Fibroblast of gingiva (primary cell): ENCODE data around the gene NR2F1.
"Not testable (repeated sequence)": the region's sequence is repeated elsewhere in the genome, so short reads cannot be mapped to it uniquely, and the experiment has no call there.

Experiments
- DNase-seq: peaks from one replicate; pipeline ENCODE4 v3.0.0-alpha.2; 2011; ENCODE audit warnings: low read depth

NR2F1 gene

DNA sequence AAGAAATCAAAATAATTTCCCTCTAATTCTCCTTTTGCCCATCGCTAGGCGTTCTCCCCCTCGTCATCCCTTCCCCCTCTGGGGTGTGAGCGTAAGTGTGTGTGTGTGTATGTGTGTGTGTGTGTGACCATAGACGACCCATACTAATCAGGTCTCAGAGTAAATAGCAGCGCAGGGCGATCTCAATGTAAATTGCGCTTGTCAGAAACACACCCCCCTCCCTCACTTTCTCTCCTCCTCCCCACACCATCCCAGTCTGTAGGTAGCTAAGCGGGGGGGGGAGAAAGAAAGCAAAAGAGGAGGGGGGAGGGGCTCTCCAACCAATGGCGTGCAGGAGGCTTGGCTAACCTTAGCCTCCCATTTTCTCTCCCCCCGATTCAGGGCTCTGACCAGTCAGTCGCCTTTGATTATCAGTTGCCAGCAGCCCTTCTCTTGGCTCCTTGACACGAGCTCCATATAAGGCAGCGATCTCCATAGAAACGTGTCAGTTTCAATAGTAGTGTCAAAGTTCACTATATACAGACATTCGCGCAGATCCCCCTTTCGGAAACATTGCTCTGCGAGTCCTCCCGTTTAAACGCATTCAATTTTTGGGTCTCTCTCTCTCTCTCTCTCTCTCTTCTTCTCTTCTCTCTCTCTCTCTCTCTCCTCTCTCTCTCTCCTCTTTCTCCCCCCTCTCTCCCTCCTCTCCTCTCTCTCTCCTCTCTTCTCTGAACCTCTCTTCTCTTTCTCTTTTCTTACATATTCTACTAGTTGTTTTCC lies at the start of gene NR2F1:
Gene NR2F1, plus strand, starts transcription at position 546 of the 762 bp plus-strand sequence. CDS start 1,802 bp downstream, outside the sequence.
- peak; percentile 100 for DNase-seq

DNA sequence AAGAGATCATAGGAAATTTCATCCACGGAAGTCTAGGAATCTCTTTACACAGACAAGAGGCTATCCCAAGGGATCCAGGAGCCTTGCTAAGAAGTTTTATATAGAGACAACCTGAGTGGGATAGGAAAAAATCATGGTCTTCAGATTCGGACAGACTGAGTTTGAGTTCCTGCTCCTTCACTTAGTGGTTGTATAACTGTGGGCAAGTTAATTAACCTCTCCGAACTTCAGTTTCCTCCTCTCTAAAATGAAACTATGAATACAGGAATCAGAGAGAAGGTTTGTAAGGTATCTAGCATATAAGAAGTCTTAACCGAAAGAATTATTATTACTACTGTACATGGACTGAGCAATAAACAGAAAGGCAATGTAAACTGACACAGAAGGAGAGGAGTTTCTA lies 37.1 kb upstream of the NR2F1 start:
- no peak for DNase-seq

DNA sequence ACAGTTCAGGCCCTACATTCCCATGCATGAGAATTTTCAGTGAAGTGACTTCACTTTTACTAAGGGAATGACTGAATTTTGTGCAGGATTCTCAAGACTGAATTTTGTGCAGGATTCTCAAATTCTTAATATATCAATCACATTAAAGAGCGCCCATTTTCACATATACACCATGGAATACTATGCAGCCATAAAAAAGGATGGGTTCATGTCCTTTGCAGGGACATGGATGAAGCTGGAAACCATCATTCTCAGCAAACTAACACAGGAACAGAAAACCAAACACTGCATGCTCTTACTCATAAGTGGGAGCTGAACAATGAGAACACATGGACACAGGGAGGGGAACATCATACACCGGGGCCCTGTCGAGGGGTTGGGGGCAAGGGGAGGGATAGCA lies 33.4 kb upstream of the NR2F1 start:
- DNase-seq: not testable (repeated sequence)

DNA sequence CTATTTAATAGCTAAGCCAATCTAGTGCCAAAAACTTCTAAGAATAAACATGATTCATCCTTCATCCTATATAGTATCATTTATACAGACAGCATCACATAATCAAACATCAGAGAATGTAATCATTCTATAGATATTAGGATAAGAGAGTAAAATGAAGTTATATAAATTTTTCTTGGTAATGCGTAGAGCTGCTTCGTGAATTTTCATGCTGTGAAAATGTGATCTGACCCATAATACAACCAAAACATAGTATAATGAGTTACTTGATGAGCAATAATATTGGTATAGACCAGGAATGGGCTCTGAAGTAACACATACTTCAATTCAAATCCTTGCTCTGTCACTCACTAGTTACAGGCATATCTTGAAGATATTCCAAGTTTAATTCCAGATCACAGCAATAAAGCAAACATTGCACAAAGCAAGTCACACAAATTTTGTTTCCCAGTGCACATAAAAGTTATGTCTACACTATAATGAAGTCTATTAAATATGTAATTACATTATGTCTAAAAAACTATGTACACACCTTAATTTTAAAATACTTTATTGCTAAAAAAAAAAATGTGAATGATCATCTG lies 25.9 kb upstream of the NR2F1 start:
- DNase-seq: no peak

DNA sequence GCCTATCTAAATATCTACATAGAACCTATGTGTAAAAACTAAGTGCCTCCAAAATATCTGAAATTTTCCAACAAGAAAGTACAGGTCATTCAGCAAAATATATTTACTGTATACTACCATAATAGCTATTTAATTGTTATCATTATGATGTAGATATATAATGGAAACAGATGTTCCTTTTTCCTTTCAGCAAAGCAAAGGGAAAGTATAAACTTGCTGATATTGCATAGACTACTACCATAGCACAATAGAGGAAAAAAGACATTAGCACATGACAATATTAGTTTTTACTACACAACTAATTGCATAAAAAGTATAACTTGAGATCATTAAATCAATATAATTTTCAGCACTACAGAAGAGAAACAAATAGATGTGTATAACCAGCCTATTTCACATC lies 16.9 kb upstream of the NR2F1 start:
- DNase-seq: no peak

DNA sequence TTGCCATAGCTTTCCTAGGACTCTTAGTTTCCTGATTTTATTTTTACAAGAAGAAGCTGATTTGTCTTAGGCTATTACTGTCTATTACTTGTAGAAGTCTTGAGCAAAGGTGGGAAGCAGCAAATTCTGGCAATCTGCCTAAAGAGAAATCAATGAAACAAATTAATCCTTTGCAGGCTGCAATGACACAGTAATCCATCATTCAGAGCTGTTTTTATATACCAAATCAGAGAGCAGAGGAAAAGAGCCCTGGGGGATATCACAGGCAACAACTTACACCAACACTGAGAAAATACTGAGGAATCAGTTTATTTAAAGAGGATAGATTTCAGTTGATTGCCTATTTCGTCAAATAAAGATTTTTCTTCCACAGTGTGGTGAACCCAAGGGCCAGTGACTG lies 15.6 kb upstream of the NR2F1 start:
- DNase-seq: no peak

DNA sequence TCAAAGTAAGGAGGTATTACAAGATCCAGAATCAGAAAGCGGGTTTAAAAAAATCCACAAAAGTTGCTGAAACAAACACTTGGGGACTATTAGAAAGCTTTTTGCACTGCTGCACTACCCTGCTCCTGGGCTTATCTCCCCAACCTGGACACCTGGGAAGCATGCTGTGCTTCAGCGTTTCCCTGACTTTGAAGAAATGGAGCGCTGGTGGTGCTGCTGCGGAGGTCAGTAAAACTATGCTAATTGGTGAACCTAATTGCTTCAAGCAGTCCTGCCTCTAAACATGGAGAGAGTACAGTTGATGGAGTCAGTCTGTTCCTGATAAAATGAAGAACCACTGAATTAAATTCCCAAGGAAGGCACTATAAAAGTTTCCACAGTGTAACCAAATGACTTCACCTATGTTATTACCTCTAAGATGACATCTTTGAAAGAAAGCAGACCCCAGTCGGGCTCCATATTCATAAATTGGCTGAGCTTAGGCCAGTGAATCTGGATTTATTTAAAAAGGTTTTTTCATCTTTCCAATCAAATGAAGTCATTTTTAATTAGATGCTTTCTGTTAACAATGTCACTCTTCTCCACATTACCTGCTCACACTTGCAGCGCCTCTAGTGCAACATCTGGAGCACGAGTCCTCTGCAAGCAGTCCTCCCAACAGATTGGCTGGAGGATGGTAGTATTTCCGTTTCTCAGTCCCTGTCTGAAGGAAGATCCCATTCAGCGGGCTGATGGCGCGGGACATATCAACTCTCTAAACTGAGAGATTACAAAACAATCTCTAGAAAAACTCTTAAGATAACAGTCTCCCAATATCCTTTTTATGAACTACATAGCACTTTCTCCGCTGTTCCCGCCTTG lies 13.5 kb upstream of the NR2F1 start:
- DNase-seq: no peak

DNA sequence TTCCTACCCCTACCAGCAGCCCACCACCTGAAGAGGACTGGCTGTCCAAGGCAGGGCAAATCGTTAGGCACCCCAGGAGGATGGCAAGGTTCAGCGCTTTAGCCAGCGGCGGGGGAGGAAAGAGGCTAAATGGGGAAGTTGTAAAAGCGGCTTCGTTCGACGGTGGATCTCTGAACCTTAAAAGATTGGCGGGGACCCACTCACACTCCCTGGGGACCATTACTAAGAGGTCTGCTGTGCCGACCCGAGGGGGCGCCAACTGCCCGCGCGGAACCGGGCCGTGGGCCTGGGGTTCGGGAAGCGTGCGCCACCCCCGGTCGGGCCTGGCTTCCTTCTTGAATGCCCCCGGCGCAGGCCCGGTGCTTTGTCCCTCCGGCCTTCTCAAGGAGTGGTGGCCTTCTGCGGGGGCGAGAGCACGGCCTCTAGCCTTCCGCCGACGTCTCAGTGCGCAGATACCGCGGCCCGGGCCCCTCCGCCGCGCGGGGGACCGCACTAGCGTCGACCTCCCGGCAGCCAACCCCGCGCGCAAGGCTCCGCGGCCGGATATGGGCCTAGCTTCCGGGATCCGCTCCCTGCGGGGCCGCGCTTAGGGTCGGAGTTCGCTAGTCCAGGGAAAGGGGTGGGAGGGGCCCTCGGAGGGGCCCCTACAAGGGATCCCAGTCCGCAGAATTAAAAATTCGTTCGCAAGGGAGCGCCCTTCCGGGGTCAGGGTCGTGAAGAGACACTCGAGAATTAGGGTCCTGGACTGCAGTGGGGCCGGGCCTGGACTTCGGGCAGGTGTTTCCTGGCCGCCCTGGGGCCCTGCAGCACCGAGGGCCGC lies 12.5 kb upstream of the NR2F1 start:
- no peak for DNase-seq

DNA sequence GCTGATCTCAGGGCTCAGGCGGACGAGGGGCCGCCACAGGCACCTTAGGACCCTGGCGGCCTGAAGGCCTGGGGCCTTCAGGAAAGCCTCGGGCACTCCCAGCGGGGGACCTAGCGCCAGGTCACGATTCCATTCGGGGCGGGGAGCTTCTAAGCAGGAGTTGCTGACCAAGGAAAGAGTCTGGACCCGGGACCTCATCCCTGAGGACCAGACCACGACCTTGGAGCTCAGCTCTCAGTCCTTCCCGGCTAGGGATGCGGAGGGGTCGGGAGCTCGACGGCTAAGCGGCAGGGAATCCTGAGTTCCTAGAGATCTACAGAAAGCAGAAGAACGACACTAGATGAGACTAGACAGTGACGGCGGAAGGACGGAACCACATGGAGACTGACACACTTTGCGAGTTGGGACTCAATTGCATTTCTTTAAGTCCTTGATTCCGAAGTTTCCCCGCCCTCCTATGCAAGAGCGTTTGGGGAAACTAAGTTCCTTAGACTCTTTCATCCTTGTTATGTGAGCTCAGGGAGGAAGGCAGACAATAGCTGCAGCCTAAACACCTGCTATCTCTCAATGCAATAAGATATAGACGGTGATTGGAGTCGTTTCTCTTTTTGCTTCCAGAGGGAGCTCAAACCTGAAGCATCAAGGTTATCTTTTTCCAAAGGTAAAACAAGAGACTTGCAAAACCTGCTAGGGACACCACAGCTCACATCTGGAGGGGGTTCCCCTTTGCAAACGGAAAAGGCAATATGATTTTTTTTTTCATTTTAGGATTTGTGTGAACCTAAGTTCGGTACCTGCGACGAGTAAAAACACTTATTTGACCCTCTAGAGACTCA lies 11.7 kb upstream of the NR2F1 start:
- DNase-seq: no peak

DNA sequence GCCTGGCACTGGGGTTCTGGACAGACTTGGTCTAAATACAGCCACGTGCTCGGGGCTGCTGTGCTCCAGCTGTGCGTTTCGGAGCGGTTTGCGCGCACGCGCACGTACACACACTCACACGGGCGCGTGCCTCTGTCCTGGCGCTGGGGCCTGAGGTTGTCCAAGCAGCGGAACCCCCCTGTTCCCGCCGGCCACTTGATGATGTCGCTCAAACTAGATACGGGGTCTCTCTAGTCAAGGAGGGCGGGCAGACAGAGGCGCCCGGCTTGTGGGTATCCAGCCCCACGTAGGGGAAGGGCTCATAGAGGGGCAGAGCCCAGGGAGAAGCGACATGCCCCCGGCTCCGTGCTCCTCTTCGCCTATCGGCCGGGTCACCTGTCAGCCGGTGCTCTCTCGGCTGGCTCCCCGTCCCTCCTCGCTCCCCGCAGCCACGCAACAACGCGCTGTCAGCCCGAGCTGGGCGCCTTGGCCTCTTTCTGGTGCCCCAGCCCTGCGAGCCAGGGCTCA lies 10.9 kb upstream of the NR2F1 start:
- DNase-seq: no peak

DNA sequence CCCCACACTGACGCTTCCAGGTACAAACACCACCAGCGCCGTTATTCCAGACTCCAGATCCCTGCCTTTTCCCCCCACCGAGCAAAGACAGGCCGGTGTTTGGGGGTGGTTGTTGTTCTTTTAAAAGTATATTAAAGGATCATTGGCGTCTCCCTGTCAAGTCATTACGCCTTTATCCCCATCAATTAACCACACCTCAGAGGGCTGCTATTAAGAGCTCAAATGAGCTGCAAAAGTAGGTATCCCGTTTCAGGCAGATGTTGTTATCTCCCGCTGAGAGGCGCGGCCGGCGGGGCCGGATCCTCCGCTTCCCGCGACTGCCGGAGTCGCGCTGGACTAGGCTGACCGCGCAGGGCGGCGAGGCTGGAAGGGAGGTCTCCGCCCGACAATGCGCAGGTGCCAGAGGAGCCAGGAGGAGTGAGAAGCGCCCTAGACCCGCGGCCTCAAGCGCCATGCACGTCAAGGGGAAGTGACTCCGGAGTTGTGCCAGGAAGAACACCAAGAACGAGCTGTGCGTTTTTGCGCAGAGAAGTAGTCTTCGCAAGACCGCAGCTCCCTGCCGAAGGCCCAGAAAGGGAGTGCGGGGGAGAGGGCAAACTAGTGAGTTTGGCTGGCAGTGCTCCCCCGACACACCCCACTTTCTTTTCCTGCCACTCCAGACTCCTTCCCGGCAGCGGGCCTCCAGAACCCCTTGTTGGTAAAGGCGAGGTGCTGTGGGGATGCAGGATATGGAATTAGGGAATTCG lies 10.2 kb upstream of the NR2F1 start:
- DNase-seq: no peak

DNA sequence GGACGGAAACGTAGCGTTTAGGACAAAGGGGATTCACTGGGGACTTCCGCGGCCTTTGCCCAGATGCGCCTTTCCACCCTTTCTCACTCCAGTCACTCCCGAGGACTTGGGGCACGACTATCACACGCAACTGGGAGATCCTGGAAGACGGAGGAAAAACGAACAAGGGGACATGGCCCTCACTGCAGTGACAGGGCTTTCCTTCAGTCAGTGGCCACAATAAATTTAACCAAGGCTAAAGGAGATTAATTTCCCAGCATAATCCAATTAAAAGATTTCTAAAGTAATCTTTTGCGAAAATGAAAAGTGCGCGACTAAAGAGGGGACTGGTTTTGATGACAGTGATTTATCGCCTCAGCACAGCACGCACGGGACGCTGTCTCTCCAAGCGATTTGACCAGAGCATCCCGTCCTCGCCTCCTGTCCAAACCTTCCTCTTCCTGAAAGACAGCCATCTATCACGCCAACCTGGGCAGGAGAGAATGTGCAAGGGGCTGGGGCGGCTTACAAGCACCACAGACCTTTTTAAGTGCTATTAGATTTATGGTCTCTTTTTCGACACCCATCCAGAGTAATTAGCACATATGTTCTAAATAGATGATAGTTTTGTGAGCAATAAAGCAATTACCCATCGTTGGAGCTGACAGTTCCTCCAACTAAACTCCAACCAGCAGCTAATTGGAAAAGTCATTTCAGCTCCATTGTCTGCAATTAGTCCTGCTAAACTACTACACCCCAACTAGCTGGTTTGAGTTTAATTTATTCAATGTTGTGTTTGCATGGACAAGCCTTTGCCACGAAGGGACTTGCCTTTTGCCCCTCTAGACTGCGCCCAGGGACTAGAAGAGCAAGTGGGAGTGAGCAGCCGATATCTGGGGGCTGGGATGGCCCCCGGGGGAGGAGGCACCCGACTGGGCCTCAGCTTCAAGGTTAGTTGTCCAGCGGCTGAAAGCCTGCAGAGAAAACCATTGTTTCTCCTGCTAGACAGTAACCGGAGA lies 9.4 kb upstream of the NR2F1 start:
- DNase-seq: no peak

DNA sequence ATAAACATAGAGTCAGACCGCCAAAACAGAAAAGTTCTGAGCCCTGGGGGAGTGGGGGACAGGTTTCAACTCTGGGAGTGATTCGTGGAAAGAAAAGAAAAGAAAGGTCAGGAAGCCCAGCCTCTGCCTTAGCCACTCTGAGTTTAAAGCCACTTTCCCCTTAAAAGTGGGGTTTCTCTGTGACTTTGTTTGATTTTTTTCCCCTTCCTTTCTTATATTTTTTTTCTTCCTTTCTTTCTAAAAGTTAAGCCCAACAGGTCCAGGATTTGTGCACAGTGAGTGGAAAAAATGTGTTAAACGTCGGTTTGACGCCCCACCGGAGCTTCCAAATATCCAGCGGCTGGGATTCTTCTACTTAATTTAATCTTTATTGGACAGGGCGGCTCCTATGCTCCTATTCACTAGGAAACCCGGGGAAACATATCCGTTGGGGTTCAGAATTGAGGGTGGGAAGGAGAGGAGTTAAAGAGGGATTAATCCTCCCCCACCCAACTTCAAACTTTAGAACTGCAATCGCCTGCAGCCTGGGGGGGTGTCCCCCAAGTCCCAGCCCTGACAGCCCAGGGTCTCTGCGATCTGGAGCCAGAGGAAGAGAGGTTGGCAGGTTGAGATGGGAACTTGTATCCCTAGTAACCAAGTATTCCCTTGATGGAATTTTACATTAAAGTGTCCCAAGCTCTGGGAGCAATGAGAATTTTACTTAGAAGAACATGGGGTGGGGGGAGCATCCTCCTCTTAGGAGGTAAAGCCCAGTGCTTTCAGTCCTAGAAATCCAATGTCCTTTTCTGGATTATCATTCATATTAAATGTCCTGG lies 8.3 kb upstream of the NR2F1 start:
- DNase-seq: no peak

DNA sequence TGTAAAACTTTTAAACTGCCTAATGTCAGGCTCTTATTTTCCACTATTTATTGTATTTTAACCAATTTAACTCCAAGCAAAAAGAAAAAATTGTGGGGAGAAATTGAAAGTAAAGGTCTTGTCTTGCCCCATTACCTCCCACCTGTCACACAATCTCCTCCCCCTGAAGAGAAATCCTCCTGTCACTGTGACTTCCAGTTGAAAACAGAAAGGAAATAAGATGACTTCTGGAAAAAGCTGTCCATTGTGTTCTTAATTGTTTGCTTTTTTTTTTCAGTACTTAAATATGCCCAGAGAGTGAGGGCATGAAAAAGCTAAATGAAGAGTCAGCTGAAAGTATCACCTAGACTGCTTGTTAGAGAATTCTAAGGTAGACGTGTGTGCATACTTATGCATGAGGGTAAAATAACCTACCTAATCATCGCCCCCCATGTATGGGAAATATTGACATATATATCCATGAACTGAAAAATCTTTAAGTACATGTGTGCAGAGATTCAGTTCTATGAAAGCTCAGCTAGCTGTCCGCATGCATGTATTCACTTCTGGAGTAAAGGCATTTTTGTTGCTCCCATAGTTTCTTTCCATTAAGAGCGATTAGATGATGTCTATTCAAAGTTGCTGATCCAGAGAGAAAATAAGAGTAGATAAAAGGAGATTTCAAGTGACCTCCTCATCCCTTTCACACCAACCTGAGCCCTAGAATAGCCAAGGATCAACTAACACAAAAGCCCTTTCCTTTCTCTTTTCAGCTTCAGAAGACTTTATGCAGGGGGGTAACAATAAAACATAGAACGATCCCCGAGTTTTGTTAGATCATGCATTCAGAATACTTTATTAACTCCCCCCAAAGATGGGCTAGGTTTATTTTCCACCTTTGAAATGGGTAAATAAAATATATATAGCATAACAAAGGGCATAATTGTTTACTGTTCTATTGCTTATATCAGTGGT lies 7.3 kb upstream of the NR2F1 start:
- no peak for DNase-seq

DNA sequence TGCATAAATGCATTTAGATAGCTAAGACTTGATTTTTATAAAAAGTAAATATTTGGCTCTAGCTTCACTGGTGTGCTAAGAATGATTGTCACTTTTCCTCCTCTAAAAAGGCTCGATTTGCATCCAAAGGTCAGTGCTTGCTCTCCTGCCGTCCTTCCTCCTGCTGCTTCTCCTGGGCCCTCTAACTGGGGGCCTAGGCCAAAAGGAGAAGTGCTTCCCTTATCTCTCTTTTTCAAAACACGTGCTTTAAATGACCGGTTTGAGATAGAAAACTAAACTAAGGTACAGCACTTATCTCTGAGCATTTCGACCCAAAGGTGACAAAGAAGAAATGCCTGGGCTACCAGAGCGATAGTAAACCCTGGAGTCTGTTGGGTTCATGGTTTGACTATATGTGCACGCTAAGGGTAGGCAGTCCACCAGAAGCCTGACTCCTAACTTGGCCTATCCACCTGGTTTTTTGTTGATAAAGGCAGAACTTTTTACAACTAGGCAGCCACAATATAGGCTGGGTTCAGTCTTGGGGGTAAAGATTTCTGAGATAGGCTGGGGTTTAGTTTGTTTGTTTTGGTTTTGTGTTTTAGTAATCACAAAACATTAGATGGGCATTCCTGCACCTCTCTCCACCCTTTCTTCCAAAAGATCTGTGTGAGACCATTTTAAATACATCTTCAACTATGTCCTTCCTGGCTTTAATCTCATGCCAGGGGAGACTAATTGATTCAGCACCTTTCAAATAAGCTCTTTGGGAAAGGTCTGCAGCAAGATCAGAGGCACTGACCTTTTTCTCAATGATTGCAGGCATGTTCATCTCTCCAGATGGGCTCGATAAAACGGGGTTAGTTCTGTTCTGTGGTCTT lies 5.8 kb upstream of the NR2F1 start:
- DNase-seq: no peak
